Lower leg skin (tissue), 3 donors: ENCODE measurements around the gene GPATCH1.

Source experiments
- CTCF ChIP-seq, 3 donors: fragments of 450-650 bp; IDR thresholded peaks; one replicate each; pipeline ENCODE4 v1.5.1; 2016; ENCODE audit warnings: antibody characterized with exemption in 3 of 3, mild to moderate bottlenecking in 3 of 3, moderate library complexity in 2 of 3
- POLR2A ChIP-seq, 2 donors: fragments of 450-650 bp; IDR thresholded peaks; one replicate each; pipeline ENCODE4 v1.6.1; 2016 to 2017; ENCODE audit warnings: antibody characterized with exemption in 2 of 2, mild to moderate bottlenecking in 1 of 2, moderate library complexity in 1 of 2

GRCh38 chr19:33171222-33171795 lies 90.3 kb downstream of the GPATCH1 start:
- TF ChIP-seq CTCF (IDR thresholded peaks at IDR 0.05) (no peak), POLR2A (IDR thresholded peaks at IDR 0.05) (no peak)
